ENCODE data around the gene TECTA.

TECTA gene

GRCh38 chr11:121100943-121101342 lies at the start of gene TECTA:
TECTA (plus strand) TSS chr11:121101243; CDS start chr11:121102666, 1,423 bp downstream.
- DNase-seq = no peak

GRCh38 chr11:121053244-121053643 lies 47.8 kb upstream of the TECTA start:
- DNase-seq = no peak

- no peak for DNase-seq
These were observed 46.8 kb upstream of the TECTA start for GRCh38 chr11:121054266-121054665.

- DNase-seq = no peak
These were observed 46.0 kb upstream of the TECTA start for GRCh38 chr11:121055076-121055475.

GRCh38 chr11:121057922-121058321 lies 43.1 kb upstream of the TECTA start:
- no peak for DNase-seq

- DNase-seq = no peak
These were observed 42.1 kb upstream of the TECTA start for GRCh38 chr11:121058941-121059340.

- no peak for DNase-seq
These were observed 41.4 kb upstream of the TECTA start for GRCh38 chr11:121059605-121060004.

- no peak for DNase-seq
These were observed 37.3 kb upstream of the TECTA start for GRCh38 chr11:121063728-121064127.

- DNase-seq = no peak
These were observed 34.4 kb upstream of the TECTA start for GRCh38 chr11:121066623-121067022.

- DNase-seq = no peak
These were observed 34.0 kb upstream of the TECTA start for GRCh38 chr11:121067026-121067425.

GRCh38 chr11:121067453-121067852 lies 33.6 kb upstream of the TECTA start:
- peak; percentile 7 for DNase-seq

GRCh38 chr11:121067962-121068647 lies 32.9 kb upstream of the TECTA start:
- no peak for DNase-seq

- no peak for DNase-seq
These were observed 32.3 kb upstream of the TECTA start for GRCh38 chr11:121068787-121069186.

- DNase-seq = no peak
These were observed 29.8 kb upstream of the TECTA start for GRCh38 chr11:121070951-121071845.

- no peak for DNase-seq
These were observed 29.1 kb upstream of the TECTA start for GRCh38 chr11:121071846-121072450.

GRCh38 chr11:121081321-121081720 lies 19.7 kb upstream of the TECTA start:
- no peak for DNase-seq

GRCh38 chr11:121082219-121082618 lies 18.8 kb upstream of the TECTA start:
- DNase-seq = no peak

- DNase-seq = no peak
These were observed 18.4 kb upstream of the TECTA start for GRCh38 chr11:121082670-121083069.

- DNase-seq = no peak
These were observed 14.2 kb upstream of the TECTA start for GRCh38 chr11:121086866-121087265.

- no peak for DNase-seq
These were observed 11.5 kb upstream of the TECTA start for GRCh38 chr11:121089566-121089965.

GRCh38 chr11:121090145-121090721 lies 10.8 kb upstream of the TECTA start:
- no peak for DNase-seq

GRCh38 chr11:121091492-121092152 lies 9.4 kb upstream of the TECTA start:
- no peak for DNase-seq

GRCh38 chr11:121095561-121095960 lies 5.5 kb upstream of the TECTA start:
- no peak for DNase-seq
